Head of caudate nucleus (tissue), 42 donors: ENCODE results near the gene CD99L2.

Experiments used
- DNase-seq, 42 donors: peaks; one replicate each; pipeline versions ENCODE4 v3.0.0 to v3.0.0-alpha.2; 2020 to 2021; ENCODE audit warnings: mixed read lengths in 7 of 42
- intact Hi-C: fragments of 100-400 bp; cut with DNase I; formaldehyde crosslinking; loops from one replicate; pipeline ENCODE4 v1.15.0; 2022

CD99L2 gene

DNA sequence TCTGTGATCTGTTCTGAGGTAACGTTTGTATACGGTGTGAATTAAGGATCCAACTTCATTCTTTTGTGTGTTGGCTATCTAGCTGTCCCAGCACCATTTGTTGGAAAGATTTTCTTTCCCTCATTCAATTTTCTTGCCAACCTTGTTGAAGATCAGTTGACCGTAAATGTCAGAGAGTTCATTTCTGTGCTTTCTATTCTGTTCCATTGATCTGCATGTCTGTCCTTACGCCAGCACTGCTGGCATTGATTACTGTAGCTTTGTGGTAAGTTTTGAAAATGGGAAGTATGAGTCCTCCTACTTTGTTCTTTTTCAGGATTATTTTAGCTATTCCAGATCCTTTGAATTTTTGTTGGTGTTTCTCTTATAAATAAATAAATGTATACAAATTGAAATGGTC lies 144.5 kb downstream of the CD99L2 start:
- intact Hi-C loops, result no loop called here
- no peak for DNase-seq

DNA sequence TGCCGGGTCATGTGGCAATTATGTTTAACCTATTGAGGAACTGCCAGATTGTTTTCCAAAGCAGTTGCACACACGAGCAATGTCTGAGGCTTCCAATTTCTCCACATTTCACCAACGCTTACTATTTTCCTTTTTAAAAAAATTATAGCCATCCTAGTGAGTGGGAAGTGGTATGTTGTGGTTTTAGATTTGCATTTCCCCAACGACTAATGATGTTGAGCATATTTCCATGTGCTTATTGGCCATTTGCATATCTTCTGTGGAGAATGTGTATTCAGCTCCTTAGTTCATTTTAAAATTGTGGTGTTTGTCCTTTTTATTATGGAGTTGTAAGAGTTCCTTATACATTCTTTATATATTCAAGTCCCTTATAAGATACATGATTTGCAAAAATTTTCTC lies 145.1 kb downstream of the CD99L2 start:
- intact Hi-C loops, result no loop called here
- no peak for DNase-seq

DNA sequence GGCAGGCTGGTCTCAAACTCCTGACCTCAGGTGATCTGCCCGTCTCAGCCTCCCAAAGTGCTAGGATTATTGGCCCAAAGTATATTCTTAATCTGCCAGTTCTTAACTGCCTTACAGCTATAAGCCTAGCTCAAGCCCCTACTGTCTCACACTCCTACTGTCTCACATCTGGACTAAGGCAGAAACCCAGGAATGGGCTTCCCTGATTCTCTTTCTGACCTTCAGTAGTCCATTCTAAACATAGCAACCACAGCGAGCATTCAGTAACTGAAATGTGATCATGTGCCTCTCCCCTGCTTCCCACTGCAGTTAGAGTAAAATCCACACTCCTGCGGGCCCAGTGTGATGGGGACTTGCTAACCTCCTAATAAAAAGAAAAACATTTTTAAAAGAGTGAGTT lies 146.3 kb downstream of the CD99L2 start:
- intact Hi-C loops, result no loop called here
- DNase-seq, result no peak

GRCh38 chrX:150736475-150736874 lies 162.0 kb downstream of the CD99L2 start:
- no peak for DNase-seq
- intact Hi-C loops, result no loop called here

- DNase-seq, result peak in 26 of 42 donors; percentile 7 to 77 (median 32)
- intact Hi-C loops, result no loop called here
Measured at GRCh38 chrX:150731795-150732194, 166.7 kb downstream of the CD99L2 start.

DNA sequence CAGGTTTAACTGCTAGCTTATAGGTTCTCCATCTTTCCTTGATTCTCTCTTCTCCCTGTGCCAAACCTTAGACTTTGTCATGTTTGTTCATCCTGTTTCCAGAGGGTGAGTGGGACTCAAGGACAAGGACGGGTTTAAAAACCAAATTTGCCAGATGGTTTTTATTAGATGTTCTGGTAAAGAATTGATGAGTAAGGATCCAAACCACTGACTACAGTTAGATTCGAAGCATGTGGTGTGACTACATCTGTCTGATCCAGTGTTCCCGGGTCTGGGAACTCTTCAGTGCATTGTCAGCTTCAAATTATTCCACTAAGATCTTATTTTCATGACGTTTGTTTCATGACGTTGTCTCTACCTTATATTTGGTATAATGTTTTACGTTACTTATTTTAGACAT lies 167.7 kb downstream of the CD99L2 start:
- no peak for DNase-seq

DNA sequence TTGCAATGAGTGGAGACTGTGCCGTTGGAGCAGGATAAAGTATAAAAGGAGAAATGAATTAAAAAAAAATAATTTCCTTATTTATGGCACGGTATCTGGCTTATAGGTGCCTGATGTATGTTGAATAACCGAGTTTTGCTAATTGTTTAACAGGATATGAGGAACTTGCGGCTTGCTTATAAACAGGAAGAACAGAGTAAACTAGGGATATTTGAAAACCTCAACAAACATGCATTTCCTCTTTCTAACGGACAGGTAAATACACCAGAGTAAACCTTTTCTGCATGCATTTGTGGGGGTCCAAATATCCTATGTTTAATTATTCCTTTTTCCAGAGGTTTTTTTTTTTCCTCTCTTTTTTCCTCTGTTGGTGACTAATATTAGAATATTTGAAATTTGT lies 168.5 kb downstream of the CD99L2 start:
- intact Hi-C loops, result no loop called here
- DNase-seq, result no peak

More for the DNA sequence above, 167.7 kb downstream of the CD99L2 start:
- intact Hi-C loops, result no loop called here

GRCh38 chrX:150719621-150720020 lies 178.8 kb downstream of the CD99L2 start:
- intact Hi-C loops, result loop anchor here (10.0 kb wide), 1 partner anchor 755 kb away; no protein-coding TSS in a partner anchor
- DNase-seq, result no peak
